ENCODE data around the gene PDZD2. TPM values are rescaled to one million over a fixed set of nuclear protein-coding genes. Genes with fewer than 3 reads are reported as not detected.

PDZD2 gene
- total and polyA plus RNA-seq, 4 experiments from 2014 or later = 0.07 to 1.1 (median 0.68) TPM

DNA sequence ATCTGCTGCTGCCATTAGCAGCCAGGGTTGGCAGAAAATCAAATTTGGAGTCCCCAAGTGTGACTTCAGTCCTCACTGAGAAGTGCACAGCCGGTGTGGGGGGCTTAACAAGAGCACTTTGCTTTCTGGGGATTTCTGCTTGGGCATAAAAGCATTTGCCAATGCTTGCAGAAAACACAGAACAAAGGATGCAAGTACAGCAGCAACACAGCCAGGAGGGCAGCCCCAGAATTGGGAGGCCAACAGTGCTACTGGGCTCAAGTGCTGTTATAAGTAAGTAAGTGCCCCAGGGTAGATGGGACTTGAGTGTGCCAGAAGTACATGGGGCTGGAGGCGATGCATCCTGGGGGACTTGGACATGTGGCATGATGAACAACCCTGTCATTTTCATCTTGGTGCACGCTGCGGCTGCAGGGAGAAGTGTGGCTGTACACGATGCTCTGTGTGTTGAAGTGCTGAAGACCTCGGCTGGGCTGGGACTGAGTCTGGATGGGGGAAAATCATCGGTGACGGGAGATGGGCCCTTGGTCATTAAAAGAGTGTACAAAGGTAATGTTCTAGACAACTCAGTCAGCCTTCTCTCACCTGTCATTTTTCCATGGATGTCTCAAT lies 461.9 kb downstream of the PDZD2 start:
- DNase-seq = no peak
- H3K9me3 Mint-ChIP-seq = no peaks in the 10 kb centered on the region
- no peaks in the 10 kb centered on the region for H3K27me3 Mint-ChIP-seq
- ChIA-PET POLR2A (ENCODE audit: partially characterized antibody) (no interaction called here), CTCF (ENCODE audit: partially characterized antibody) (no interaction called here)
- intact Hi-C loops (cut with micrococcal nuclease) = no loop called here
- no peak overlapping the region for H3K4me3 Mint-ChIP-seq
- peaks cover 44 to 48% of the 10 kb centered on the region in 2 donors for H3K36me3 Mint-ChIP-seq
- Histone ChIP-seq H3K27me3 (ENCODE audit: insufficient read depth, low read length) (no peaks in the 10 kb centered on the region), H3K4me1 (ENCODE audit: insufficient read depth, low read length) (no peaks in the 10 kb centered on the region), H3K27ac (ENCODE audit: low read depth, low read length) (no peak overlapping the region), H3K4me3 (ENCODE audit: low read length in 2 of 2) (no peak overlapping the region), H3K9me3 (ENCODE audit: control insufficient read depth in 1 of 2, low read length in 2 of 2) (no peaks in the 10 kb centered on the region), H3K36me3 (ENCODE audit: insufficient read depth, low read length) (peaks cover 12% of the 10 kb centered on the region)
- no peak overlapping the region for H3K27ac Mint-ChIP-seq
- H3K4me1 Mint-ChIP-seq = peaks cover 0 to 1% (median 0%) of the 10 kb centered on the region in 4 donors

DNA sequence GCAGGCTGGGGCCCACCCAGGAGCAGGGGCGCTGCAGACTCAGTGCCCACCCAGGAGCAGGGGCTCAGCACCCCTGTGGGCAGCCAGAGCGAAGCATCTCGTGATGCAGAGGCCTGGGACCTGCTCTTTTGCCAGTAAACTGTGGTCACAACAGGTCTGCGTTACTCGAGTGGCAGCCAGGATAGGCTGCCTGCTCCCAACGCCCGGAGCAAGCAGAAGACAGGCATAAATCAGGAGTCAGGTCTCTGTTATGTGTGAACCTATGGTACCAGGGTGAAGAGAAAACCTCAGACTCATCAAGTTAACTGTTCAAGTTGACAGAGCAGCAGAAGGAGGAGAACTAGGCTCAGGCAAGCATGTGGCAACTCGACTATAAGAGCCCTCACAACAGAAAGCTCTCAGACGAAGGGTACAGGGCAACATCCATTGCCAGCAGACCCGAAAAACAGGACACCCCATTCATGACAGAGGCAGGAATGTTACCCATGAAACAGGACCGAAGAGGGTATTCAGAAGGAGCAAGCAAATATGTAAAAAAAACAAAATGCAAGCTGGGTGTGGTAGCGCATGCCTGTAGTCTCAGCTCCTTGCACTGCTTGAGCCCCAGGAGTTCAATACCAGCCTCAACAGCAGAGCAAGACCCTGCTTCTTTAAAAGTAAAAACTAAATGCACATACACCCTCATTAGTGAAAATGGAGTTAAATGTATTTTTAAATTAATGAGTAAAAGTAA lies 463.5 kb downstream of the PDZD2 start:
- CTCF ChIA-PET (ENCODE audit: partially characterized antibody) = no interaction called here
- H3K9me3 Mint-ChIP-seq = no peaks in the 10 kb centered on the region
- POLR2A ChIA-PET (ENCODE audit: partially characterized antibody) = no interaction called here
- H3K9me3 ChIP-seq (ENCODE audit: control insufficient read depth in 1 of 2, low read length in 2 of 2) = no peaks in the 10 kb centered on the region
- peaks cover 16% of the 10 kb centered on the region for H3K36me3 ChIP-seq (ENCODE audit: insufficient read depth, low read length)
- peak overlapping the region in 2 of 7 donors; percentile 80 to 88 for H3K27ac Mint-ChIP-seq
- no peak overlapping the region for H3K4me3 Mint-ChIP-seq
- intact Hi-C loops (cut with micrococcal nuclease) = no loop called here
- H3K4me1 ChIP-seq (ENCODE audit: insufficient read depth, low read length) = no peaks in the 10 kb centered on the region
- H3K36me3 Mint-ChIP-seq = peaks cover 41 to 58% of the 10 kb centered on the region in 2 donors
- no peaks in the 10 kb centered on the region for H3K27me3 ChIP-seq (ENCODE audit: insufficient read depth, low read length)
- no peak overlapping the region for H3K27ac ChIP-seq (ENCODE audit: low read depth, low read length)
- H3K4me1 Mint-ChIP-seq = no peaks in the 10 kb centered on the region
- no peak for DNase-seq
- H3K4me3 ChIP-seq (ENCODE audit: low read length in 2 of 2) = no peak overlapping the region
- no peaks in the 10 kb centered on the region for H3K27me3 Mint-ChIP-seq

- Histone ChIP-seq H3K4me3 (ENCODE audit: low read length in 2 of 2) (no peak overlapping the region), H3K27ac (ENCODE audit: low read depth, low read length) (no peak overlapping the region), H3K4me1 (ENCODE audit: insufficient read depth, low read length) (no peaks in the 10 kb centered on the region), H3K36me3 (ENCODE audit: insufficient read depth, low read length) (peaks cover 21% of the 10 kb centered on the region), H3K27me3 (ENCODE audit: insufficient read depth, low read length) (no peaks in the 10 kb centered on the region), H3K9me3 (ENCODE audit: control insufficient read depth in 1 of 2, low read length in 2 of 2) (no peaks in the 10 kb centered on the region)
- Mint-ChIP-seq H3K9me3 (no peaks in the 10 kb centered on the region), H3K4me1 (no peaks in the 10 kb centered on the region), H3K27ac (no peak overlapping the region), H3K27me3 (no peaks in the 10 kb centered on the region), H3K4me3 (no peak overlapping the region), H3K36me3 (peaks cover 43 to 63% of the 10 kb centered on the region in 2 donors)
- DNase-seq = no peak
- ChIA-PET POLR2A (ENCODE audit: partially characterized antibody) (no interaction called here), CTCF (ENCODE audit: partially characterized antibody) (no interaction called here)
- intact Hi-C loops (cut with micrococcal nuclease) = no loop called here
These were observed 464.6 kb downstream of the PDZD2 start for GRCh38 chr5:32103521-32103920.

DNA sequence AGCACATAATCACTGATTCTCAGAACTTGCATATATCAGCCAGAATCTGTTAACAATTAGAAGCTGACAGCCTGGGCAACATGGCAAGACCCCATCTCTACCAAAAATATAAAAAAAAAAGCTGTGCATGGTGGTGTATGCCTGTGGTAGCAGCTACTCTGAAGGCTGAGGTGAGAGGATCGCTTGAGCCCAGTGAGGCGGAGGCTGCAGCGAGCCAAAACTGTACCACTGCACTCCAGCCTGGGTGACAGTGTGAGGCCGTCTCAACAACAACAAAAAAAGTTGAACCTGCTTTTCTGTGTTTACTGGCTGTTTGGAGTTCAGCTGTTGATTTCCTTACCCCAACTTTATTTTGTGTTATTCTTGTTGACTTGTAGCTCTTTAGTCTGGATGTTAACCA lies 468.4 kb downstream of the PDZD2 start:
- Histone ChIP-seq H3K4me3 (ENCODE audit: low read length in 2 of 2) (no peak overlapping the region), H3K27me3 (ENCODE audit: insufficient read depth, low read length) (no peaks in the 10 kb centered on the region), H3K27ac (ENCODE audit: low read depth, low read length) (no peak overlapping the region), H3K36me3 (ENCODE audit: insufficient read depth, low read length) (peaks cover 27% of the 10 kb centered on the region), H3K9me3 (ENCODE audit: control insufficient read depth in 1 of 2, low read length in 2 of 2) (no peaks in the 10 kb centered on the region), H3K4me1 (ENCODE audit: insufficient read depth, low read length) (no peaks in the 10 kb centered on the region)
- ChIA-PET CTCF (ENCODE audit: partially characterized antibody) (interaction anchor here (1.0 to 2.2 kb wide), 3 partner anchors 11 to 33 kb away, joined by 3 to 8 read pairs (median 3); no protein-coding TSS in a partner anchor), POLR2A (ENCODE audit: partially characterized antibody) (no interaction called here)
- Mint-ChIP-seq H3K9me3 (no peaks in the 10 kb centered on the region), H3K36me3 (peaks cover 39 to 67% of the 10 kb centered on the region in 2 donors), H3K27me3 (no peaks in the 10 kb centered on the region), H3K4me3 (no peak overlapping the region), H3K27ac (peak overlapping the region in 1 of 7 donors; percentile 14), H3K4me1 (peaks cover 0 to 2% (median 0%) of the 10 kb centered on the region in 4 donors)
- DNase-seq = no peak
- intact Hi-C loops (cut with micrococcal nuclease) = no loop called here

- H3K36me3 ChIP-seq (ENCODE audit: insufficient read depth, low read length) = peaks cover 28% of the 10 kb centered on the region
- no peak overlapping the region for H3K4me3 ChIP-seq (ENCODE audit: low read length in 2 of 2)
- peak overlapping the region in 1 of 7 donors; percentile 49 for H3K27ac Mint-ChIP-seq
These were observed 469.2 kb downstream of the PDZD2 start for GRCh38 chr5:32108167-32108566.

GRCh38 chr5:32109236-32109635 lies 470.3 kb downstream of the PDZD2 start:
- H3K36me3 Mint-ChIP-seq = peaks cover 34 to 59% of the 10 kb centered on the region in 2 donors
- no peaks in the 10 kb centered on the region for H3K27me3 Mint-ChIP-seq
- intact Hi-C loops (cut with micrococcal nuclease) = no loop called here
- peaks cover 0 to 2% (median 0%) of the 10 kb centered on the region in 4 donors for H3K4me1 Mint-ChIP-seq
- peak overlapping the region in 1 of 7 donors; percentile 27 for H3K27ac Mint-ChIP-seq
- no peaks in the 10 kb centered on the region for H3K27me3 ChIP-seq (ENCODE audit: insufficient read depth, low read length)
- H3K4me3 ChIP-seq (ENCODE audit: low read length in 2 of 2) = no peak overlapping the region
- peaks cover 28% of the 10 kb centered on the region for H3K36me3 ChIP-seq (ENCODE audit: insufficient read depth, low read length)
- no peak overlapping the region for H3K4me3 Mint-ChIP-seq
- DNase-seq = no peak
- H3K9me3 ChIP-seq (ENCODE audit: control insufficient read depth in 1 of 2, low read length in 2 of 2) = no peaks in the 10 kb centered on the region
- no peaks in the 10 kb centered on the region for H3K4me1 ChIP-seq (ENCODE audit: insufficient read depth, low read length)
- no peaks in the 10 kb centered on the region for H3K9me3 Mint-ChIP-seq
- H3K27ac ChIP-seq (ENCODE audit: low read depth, low read length) = no peak overlapping the region
- ChIA-PET CTCF (ENCODE audit: partially characterized antibody) (interaction anchor here (0.5 to 1.3 kb wide), 4 partner anchors 10 to 302 kb away, joined by 3 to 5 read pairs (median 3); no protein-coding TSS in a partner anchor), POLR2A (ENCODE audit: partially characterized antibody) (no interaction called here)

More at GRCh38 chr5:32108167-32108566, 469.2 kb downstream of the PDZD2 start:
- ChIA-PET CTCF (ENCODE audit: partially characterized antibody) (interaction anchor here (2.2 kb wide), 1 partner anchor 12 kb away, joined by 8 read pairs; no protein-coding TSS in a partner anchor), POLR2A (ENCODE audit: partially characterized antibody) (no interaction called here)
- no peak for DNase-seq
- H3K27me3 Mint-ChIP-seq = no peaks in the 10 kb centered on the region
- Histone ChIP-seq H3K4me1 (ENCODE audit: insufficient read depth, low read length) (no peaks in the 10 kb centered on the region), H3K27ac (ENCODE audit: low read depth, low read length) (no peak overlapping the region), H3K27me3 (ENCODE audit: insufficient read depth, low read length) (no peaks in the 10 kb centered on the region), H3K9me3 (ENCODE audit: control insufficient read depth in 1 of 2, low read length in 2 of 2) (no peaks in the 10 kb centered on the region)
- H3K4me1 Mint-ChIP-seq = peaks cover 0 to 2% (median 0%) of the 10 kb centered on the region in 4 donors
- H3K36me3 Mint-ChIP-seq = peaks cover 36 to 65% of the 10 kb centered on the region in 2 donors
- H3K9me3 Mint-ChIP-seq = no peaks in the 10 kb centered on the region
- H3K4me3 Mint-ChIP-seq = no peak overlapping the region
- intact Hi-C loops (cut with micrococcal nuclease) = no loop called here

GRCh38 chr5:32110111-32110696 lies 471.3 kb downstream of the PDZD2 start:
- no peaks in the 10 kb centered on the region for H3K4me1 ChIP-seq (ENCODE audit: insufficient read depth, low read length)
- CTCF ChIA-PET (ENCODE audit: partially characterized antibody) = no interaction called here
- no peak overlapping the region for H3K4me3 ChIP-seq (ENCODE audit: low read length in 2 of 2)
- Mint-ChIP-seq H3K4me3 (no peak overlapping the region), H3K27me3 (no peaks in the 10 kb centered on the region), H3K27ac (peak overlapping the region in 1 of 7 donors; percentile 50), H3K36me3 (peaks cover 30 to 59% of the 10 kb centered on the region in 2 donors), H3K4me1 (peaks cover 0 to 2% (median 0%) of the 10 kb centered on the region in 4 donors), H3K9me3 (no peaks in the 10 kb centered on the region)
- no peak overlapping the region for H3K27ac ChIP-seq (ENCODE audit: low read depth, low read length)
- H3K36me3 ChIP-seq (ENCODE audit: insufficient read depth, low read length) = peaks cover 28% of the 10 kb centered on the region
- no peak for DNase-seq
- POLR2A ChIA-PET (ENCODE audit: partially characterized antibody) = no interaction called here
- intact Hi-C loops (cut with micrococcal nuclease) = no loop called here
- no peaks in the 10 kb centered on the region for H3K27me3 ChIP-seq (ENCODE audit: insufficient read depth, low read length)
- H3K9me3 ChIP-seq (ENCODE audit: control insufficient read depth in 1 of 2, low read length in 2 of 2) = no peaks in the 10 kb centered on the region
